Measurements from ENCODE around the gene AGFG2. TPM values are rescaled to one million over a fixed set of nuclear protein-coding genes. Genes with fewer than 3 reads are reported as not detected.
A peak's percentile ranks its signal among the peaks of the same experiment; 100 is the strongest.

The AGFG2 gene
- total and polyA plus RNA-seq, 2 of the 13 experiments (the other 11 are each of a cell fraction or from before 2014, with no cell fraction given): 125 to 132 TPM

DNA sequence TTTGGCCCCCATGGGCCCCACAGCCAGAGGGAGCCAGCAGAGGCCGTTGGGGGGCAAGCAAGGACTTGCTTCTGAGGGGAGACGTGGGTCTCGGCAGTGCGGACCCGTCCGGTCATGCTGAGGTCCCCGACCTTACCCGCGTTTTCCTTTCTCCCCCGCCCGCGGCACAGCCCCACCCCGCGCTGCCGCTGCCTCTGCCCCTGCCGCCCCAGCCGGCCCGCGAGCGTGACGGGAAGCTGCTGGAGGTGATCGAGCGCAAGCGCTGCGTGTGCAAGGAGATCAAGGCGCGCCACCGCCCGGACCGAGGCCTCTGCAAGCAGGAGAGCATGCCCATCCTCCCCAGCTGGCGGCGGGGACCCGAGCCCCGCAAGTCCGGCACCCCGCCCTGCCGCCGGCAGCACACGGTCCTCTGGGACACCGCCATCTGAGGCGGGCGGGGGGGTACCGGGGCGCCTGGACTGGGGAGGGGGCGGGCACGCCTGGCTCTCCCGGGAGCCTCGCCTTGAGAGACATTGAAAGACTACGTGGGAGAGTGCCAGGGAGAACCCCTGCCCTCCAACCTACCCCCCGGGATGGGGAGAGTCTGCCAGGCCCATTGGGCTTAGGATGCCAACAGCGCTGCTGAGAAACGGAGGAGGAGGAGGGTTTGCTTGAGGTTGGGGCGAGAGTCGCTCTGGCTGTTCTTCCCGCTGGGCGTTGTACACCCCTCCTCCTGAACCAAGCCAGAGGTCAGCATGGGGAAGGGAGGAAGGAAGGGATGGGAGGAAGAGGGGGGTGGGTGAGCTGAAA lies 45.3 kb upstream of the AGFG2 start (continued):
- TF ChIP-seq, protein P1, sequence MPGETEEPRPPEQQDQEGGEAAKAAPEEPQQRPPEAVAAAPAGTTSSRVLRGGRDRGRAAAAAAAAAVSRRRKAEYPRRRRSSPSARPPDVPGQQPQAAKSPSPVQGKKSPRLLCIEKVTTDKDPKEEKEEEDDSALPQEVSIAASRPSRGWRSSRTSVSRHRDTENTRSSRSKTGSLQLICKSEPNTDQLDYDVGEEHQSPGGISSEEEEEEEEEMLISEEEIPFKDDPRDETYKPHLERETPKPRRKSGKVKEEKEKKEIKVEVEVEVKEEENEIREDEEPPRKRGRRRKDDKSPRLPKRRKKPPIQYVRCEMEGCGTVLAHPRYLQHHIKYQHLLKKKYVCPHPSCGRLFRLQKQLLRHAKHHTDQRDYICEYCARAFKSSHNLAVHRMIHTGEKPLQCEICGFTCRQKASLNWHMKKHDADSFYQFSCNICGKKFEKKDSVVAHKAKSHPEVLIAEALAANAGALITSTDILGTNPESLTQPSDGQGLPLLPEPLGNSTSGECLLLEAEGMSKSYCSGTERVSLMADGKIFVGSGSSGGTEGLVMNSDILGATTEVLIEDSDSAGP (CRISPR knock-in tag; IDR thresholded peaks at IDR 0.05; ENCODE audit: borderline replicate concordance): peak; percentile 73; the same call in 1 of the 2 replicates
- TF ChIP-seq HDAC1 (CRISPR knock-in tag; IDR thresholded peaks at IDR 0.05) (peak; percentile 18; the same call in 1 of the 2 replicates), HNRNPLL (IDR thresholded peaks at IDR 0.05; ENCODE audit: low read depth, low read length, poor library complexity, severe bottlenecking) (peak; percentile 58), NCOA1 (CRISPR knock-in tag; IDR thresholded peaks at IDR 0.05) (no peak), ZNF569 (CRISPR knock-in tag; IDR thresholded peaks at IDR 0.05; ENCODE audit: borderline replicate concordance) (no peak), SNAPC2 (CRISPR knock-in tag; IDR thresholded peaks at IDR 0.05) (no peak), MXD4 (CRISPR knock-in tag; IDR thresholded peaks at IDR 0.05) (0 out of 2 replicates have a peak, but pooled peaks have one; percentile 29), ZNF224 (CRISPR knock-in tag; IDR thresholded peaks at IDR 0.05) (no peak), GTF2F1 (IDR thresholded peaks at IDR 0.05; ENCODE audit: low read length) (no peak), HNRNPK (IDR thresholded peaks at IDR 0.05; ENCODE audit: low read depth, low read length, poor library complexity, severe bottlenecking) (peak; percentile 15), FOSL2 (CRISPR knock-in tag; IDR thresholded peaks at IDR 0.05) (no peak), ZFP36L1 (CRISPR knock-in tag; IDR thresholded peaks at IDR 0.05) (no peak)
- TF ChIP-seq, protein P2, sequence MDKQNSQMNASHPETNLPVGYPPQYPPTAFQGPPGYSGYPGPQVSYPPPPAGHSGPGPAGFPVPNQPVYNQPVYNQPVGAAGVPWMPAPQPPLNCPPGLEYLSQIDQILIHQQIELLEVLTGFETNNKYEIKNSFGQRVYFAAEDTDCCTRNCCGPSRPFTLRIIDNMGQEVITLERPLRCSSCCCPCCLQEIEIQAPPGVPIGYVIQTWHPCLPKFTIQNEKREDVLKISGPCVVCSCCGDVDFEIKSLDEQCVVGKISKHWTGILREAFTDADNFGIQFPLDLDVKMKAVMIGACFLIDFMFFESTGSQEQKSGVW (CRISPR knock-in tag; IDR thresholded peaks at IDR 0.05; ENCODE audit: borderline replicate concordance): no peak
- TF ChIP-seq, protein P3, sequence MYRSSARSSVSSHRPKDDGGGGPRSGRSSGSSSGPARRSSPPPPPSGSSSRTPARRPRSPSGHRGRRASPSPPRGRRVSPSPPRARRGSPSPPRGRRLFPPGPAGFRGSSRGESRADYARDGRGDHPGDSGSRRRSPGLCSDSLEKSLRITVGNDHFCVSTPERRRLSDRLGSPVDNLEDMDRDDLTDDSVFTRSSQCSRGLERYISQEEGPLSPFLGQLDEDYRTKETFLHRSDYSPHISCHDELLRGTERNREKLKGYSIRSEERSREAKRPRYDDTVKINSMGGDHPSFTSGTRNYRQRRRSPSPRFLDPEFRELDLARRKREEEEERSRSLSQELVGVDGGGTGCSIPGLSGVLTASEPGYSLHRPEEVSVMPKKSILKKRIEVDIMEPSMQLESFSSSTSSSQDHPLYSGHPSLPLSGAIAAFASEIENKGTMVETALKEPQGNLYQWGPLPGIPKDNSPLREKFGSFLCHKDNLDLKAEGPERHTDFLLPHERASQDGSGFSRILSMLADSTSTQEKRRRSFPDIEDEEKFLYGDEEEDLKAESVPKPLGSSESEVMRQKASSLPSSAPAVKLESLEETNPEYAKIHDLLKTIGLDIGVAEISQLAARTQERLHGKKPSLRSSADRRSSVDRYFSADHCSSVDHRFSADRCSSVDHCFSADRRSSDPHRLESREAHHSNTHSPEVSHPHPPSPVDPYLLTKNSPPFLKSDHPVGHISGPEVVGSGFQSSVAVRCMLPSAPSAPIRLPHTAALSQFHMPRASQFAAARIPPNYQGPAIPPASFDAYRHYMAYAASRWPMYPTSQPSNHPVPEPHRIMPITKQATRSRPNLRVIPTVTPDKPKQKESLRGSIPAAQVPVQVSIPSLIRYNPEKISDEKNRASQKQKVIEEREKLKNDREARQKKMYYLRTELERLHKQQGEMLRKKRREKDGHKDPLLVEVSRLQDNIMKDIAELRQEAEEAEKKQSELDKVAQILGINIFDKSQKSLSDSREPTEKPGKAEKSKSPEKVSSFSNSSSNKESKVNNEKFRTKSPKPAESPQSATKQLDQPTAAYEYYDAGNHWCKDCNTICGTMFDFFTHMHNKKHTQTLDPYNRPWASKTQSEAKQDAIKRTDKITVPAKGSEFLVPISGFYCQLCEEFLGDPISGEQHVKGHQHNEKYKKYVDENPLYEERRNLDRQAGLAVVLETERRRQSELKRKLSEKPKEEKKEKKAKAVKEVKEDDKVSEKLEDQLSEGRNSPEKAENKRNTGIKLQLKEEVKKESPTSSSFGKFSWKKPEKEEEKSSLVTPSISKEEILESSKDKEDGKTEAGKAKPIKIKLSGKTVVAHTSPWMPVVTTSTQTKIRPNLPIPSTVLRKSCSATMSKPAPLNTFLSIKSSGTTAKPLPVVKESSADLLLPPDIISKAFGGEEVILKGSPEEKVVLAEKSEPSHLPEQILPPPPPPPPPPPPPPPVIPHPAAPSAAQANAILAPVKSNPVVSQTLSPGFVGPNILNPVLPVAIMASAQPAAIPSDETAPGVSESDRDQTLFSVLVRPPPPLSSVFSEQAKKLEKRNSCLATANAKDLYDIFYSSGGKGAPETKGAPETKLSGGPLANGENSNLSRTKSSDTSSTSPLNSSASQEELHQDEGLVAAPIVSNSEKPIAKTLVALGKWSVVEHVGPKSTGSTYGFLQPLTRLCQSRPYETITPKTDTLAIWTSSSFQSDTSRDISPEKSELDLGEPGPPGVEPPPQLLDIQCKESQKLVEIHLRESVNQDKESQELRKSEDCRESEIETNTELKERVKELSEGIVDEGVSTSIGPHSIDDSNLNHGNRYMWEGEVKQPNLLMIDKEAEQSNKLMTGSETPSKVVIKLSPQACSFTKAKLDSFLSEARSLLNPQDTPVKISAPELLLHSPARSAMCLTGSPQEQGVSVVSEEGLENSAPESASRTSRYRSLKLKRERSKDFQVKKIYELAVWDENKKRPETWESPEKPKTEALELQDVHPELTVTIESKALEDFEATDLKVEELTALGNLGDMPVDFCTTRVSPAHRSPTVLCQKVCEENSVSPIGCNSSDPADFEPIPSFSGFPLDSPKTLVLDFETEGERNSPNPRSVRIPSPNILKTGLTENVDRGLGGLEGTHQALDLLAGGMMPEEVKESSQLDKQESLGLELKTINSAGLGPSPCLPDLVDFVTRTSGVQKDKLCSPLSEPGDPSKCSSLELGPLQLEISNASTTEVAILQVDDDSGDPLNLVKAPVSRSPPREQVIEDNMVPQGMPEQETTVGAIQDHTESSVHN (CRISPR knock-in tag; IDR thresholded peaks at IDR 0.05): no peak
- TF ChIP-seq, protein P4, sequence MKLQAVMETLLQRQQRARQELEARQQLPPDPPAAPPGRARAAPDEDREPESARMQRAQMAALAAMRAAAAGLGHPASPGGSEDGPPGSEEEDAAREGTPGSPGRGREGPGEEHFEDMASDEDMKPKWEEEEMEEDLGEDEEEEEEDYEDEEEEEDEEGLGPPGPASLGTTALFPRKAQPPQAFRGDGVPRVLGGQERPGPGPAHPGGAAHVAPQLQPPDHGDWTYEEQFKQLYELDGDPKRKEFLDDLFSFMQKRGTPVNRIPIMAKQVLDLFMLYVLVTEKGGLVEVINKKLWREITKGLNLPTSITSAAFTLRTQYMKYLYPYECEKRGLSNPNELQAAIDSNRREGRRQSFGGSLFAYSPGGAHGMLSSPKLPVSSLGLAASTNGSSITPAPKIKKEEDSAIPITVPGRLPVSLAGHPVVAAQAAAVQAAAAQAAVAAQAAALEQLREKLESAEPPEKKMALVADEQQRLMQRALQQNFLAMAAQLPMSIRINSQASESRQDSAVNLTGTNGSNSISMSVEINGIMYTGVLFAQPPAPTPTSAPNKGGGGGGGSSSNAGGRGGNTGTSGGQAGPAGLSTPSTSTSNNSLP (IDR thresholded peaks at IDR 0.05; ENCODE audit: low read depth, low read length): no peak
